ENCODE measurements around the gene USHBP1.

DNA sequence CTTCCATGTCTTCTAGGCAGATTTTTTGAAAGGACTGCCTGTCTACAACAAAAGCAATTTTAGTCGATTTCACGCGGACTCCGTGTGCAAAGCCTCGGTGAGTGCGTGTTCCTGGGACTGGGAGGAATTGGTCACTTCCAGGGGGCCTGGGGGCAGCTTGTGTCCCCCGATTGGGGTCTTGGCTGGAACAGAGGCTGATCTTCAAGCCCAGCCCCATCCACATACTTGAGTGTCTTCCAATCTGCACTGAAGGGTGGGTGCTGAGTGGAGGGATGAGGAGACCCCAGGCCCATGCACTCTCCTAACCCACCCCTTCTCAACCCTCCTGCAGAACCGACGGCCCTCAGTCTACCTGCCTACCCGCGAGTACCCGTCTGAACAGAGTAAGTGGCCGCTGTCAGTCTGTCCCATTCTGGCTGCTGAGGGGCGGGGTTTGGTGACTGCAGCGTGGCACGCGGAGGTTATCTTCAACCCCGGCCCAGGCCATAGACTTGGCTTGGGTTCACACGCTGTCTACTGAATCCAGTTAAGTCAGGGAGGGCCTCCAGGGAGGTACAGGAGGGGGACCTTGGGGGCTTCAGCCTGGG, 49.6 kb upstream of the USHBP1 start:
- TF ChIP-seq, protein P1, sequence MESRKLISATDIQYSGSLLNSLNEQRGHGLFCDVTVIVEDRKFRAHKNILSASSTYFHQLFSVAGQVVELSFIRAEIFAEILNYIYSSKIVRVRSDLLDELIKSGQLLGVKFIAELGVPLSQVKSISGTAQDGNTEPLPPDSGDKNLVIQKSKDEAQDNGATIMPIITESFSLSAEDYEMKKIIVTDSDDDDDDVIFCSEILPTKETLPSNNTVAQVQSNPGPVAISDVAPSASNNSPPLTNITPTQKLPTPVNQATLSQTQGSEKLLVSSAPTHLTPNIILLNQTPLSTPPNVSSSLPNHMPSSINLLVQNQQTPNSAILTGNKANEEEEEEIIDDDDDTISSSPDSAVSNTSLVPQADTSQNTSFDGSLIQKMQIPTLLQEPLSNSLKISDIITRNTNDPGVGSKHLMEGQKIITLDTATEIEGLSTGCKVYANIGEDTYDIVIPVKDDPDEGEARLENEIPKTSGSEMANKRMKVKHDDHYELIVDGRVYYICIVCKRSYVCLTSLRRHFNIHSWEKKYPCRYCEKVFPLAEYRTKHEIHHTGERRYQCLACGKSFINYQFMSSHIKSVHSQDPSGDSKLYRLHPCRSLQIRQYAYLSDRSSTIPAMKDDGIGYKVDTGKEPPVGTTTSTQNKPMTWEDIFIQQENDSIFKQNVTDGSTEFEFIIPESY (CRISPR knock-in tag; IDR thresholded peaks at IDR 0.05) = no peak
- TF ChIP-seq, protein P2, sequence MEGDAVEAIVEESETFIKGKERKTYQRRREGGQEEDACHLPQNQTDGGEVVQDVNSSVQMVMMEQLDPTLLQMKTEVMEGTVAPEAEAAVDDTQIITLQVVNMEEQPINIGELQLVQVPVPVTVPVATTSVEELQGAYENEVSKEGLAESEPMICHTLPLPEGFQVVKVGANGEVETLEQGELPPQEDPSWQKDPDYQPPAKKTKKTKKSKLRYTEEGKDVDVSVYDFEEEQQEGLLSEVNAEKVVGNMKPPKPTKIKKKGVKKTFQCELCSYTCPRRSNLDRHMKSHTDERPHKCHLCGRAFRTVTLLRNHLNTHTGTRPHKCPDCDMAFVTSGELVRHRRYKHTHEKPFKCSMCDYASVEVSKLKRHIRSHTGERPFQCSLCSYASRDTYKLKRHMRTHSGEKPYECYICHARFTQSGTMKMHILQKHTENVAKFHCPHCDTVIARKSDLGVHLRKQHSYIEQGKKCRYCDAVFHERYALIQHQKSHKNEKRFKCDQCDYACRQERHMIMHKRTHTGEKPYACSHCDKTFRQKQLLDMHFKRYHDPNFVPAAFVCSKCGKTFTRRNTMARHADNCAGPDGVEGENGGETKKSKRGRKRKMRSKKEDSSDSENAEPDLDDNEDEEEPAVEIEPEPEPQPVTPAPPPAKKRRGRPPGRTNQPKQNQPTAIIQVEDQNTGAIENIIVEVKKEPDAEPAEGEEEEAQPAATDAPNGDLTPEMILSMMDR (CRISPR knock-in tag; IDR thresholded peaks at IDR 0.05) = no peak
- TF ChIP-seq ZFX (CRISPR knock-in tag; IDR thresholded peaks at IDR 0.05; ENCODE audit: low read depth) (no peak), CHD2 (IDR thresholded peaks at IDR 0.05; ENCODE audit: low read depth, low read length) (no peak), EZH2 (conservative IDR thresholded peaks at IDR 0.05; ENCODE audit: low read depth, low read length) (no peak), SRY (CRISPR knock-in tag; IDR thresholded peaks at IDR 0.05) (no peak), ZKSCAN1 (IDR thresholded peaks at IDR 0.05; ENCODE audit: low read length) (no peak), ZNF382 (CRISPR knock-in tag; IDR thresholded peaks at IDR 0.05; ENCODE audit: borderline replicate concordance) (no peak)
- TF ChIP-seq, protein P3, sequence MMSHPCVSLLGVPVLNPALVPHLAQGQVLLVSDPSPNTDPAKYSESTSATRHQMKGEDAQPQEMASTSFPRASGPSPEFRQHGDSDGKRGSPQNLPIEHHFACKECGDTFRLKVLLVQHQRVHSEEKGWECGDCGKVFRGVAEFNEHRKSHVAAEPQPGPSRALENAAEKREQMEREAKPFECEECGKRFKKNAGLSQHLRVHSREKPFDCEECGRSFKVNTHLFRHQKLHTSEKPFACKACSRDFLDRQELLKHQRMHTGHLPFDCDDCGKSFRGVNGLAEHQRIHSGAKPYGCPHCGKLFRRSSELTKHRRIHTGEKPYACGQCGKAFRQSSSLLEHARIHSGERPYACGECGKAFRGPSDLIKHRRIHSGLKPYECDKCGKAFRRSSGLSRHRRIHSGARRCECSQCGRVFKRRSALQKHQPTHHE (CRISPR knock-in tag; IDR thresholded peaks at IDR 0.05; ENCODE audit: borderline replicate concordance) = no peak
- TF ChIP-seq, protein P4, sequence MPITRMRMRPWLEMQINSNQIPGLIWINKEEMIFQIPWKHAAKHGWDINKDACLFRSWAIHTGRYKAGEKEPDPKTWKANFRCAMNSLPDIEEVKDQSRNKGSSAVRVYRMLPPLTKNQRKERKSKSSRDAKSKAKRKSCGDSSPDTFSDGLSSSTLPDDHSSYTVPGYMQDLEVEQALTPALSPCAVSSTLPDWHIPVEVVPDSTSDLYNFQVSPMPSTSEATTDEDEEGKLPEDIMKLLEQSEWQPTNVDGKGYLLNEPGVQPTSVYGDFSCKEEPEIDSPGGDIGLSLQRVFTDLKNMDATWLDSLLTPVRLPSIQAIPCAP (CRISPR knock-in tag; IDR thresholded peaks at IDR 0.05; ENCODE audit: low read depth) = no peak
- TF ChIP-seq, protein P5, sequence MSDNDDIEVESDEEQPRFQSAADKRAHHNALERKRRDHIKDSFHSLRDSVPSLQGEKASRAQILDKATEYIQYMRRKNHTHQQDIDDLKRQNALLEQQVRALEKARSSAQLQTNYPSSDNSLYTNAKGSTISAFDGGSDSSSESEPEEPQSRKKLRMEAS (IDR thresholded peaks at IDR 0.05) = no peak

Measured in HepG2 (cell line).